Caki2 (cell line): ENCODE data around the gene SP2. TPM values are rescaled to one million over a fixed set of nuclear protein-coding genes. Genes with fewer than 3 reads are reported as not detected.

Experiments
- DNase-seq: peaks from one replicate; pipeline ENCODE4 v3.0.0-alpha.2; 2015; ENCODE audit warnings: low read depth
- in situ Hi-C: cut with HindIII; loops from 2 replicates; pipeline ENCODE4 v1.10.0; 2016; ENCODE audit warnings: low sequenced_read_pairs, low pct_unique_long_range_greater_than_20kb, mixed read lengths
- total RNA-seq: library from RNA; depleted of rRNA; stranded (reverse); fragments of >200 nt; shearing (Covaris generic); gene quantifications from 2 replicates; pipeline ENCODE4 v1.2.3, GENCODE V29; 2014; ENCODE audit warnings: low replicate concordance

SP2 gene
- total RNA-seq, 1 experiment from 2014 or later: 0.03 TPM

DNA sequence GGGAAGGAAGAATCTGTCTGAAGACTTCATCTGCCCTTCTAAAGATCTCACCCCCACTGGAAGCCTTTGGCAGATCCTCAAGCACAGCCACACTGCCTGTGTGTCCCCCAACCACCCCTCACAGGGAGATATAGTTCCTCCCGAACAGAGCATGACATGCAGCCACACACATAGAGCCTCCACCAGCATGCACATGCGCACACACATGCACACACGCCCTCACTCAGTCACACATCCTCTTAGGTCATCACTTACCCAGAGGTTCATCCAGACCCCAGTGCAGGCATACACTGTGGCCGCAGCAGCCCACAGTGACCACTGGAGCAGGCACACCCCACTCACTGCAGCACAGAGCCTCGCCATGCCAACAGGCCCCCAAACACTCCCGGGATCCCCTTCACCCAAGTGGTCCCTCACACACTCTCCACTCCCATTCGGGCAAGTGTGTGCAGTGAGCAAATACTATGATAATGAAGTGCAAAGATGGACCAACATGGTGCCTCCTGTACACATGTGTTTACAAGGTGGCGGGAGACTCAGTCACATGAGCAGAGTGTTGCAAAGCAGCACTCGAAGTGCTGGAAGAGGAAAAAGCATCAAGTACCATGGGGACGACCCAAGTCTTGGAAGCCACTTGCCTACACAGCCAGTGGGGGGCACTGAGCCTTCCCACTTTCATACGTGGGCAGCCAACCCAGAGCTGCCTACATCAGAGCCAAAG lies 28.1 kb upstream of the SP2 start:
- no peak for DNase-seq
- in situ Hi-C loops: no loop called here

DNA sequence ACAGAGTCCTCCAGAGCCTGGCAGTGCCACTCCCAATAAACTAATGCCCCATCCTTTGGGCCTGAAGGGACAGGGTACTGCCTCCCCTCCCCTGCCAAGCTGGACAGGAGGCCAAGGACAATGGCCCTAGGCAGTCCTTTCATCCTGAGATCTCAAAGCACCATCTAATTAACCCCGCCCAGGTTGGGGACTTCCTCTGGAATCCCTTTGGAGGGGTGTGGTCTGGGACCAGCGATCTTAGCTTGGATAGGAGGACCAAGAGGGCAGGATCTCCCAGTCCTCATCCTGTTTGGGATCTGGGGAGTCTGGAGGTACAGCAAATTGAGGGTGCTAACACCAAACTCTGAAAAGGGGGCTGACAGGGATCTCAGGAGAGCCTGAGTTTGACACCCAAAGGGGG lies 26.9 kb upstream of the SP2 start:
- in situ Hi-C loops: no loop called here
- no peak for DNase-seq

GRCh38 chr17:47870056-47870455 lies 26.0 kb upstream of the SP2 start:
- in situ Hi-C loops: no loop called here
- DNase-seq: no peak

- no peak for DNase-seq
- in situ Hi-C loops: no loop called here
These were observed 25.0 kb upstream of the SP2 start for GRCh38 chr17:47871048-47871447.

DNA sequence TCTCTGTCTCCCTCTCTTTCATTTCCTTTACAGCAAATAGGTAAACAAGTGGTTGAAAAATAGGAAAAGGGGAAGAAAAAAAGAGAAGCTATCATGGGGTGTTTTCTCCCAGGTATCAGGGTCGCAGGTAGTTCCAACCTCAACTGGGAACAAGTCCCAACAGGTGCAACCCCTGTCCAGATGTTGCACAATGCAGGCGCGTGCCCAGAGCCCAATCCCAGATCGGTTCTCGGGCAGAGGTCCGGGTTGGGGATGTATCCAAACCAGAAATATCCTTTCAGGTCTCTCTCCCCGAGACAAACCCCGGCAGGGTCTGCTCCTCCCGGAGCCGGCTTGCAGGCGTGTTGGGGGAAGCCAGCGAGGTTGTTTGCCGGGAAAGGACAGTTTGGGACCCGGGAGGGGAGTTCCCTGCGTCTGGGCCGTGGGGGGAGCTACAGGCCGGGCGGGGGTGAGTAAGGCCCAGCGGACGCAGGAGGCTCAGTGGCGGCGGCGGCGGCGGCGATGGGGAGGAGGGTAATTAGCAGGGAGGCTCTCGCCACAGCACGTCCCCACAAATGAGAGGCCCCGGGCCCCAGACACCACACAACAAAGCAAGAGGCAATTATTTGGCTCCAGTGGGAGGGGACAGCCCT lies 23.9 kb upstream of the SP2 start:
- DNase-seq: no peak

DNA sequence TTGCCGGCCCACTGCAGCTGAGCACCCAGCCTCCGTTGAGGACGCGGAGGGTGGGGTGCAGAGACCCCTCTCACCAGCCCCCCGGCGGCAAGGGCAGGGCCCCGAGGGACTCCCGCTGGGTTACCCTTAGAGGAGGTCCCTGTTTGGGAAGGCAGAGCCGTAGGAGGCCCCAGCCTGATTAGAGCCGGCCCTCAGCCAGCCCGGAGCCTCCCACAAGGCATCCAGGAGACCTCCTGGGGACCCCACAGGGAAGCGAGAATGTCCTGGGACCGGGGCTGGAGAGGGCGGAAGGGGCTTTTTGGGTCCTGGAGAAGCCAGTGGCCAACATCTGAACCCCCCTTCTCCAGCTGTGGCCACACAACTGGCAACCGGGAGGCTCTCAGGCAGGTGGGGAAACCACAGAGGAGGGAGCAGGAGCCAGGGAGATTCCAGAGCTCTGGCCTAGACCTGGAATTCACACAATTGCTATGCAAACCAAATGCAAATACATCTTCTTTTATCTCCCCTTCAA lies 23.3 kb upstream of the SP2 start:
- DNase-seq: no peak
- in situ Hi-C loops: no loop called here

More for the DNA sequence above, 23.9 kb upstream of the SP2 start:
- in situ Hi-C loops: no loop called here

DNA sequence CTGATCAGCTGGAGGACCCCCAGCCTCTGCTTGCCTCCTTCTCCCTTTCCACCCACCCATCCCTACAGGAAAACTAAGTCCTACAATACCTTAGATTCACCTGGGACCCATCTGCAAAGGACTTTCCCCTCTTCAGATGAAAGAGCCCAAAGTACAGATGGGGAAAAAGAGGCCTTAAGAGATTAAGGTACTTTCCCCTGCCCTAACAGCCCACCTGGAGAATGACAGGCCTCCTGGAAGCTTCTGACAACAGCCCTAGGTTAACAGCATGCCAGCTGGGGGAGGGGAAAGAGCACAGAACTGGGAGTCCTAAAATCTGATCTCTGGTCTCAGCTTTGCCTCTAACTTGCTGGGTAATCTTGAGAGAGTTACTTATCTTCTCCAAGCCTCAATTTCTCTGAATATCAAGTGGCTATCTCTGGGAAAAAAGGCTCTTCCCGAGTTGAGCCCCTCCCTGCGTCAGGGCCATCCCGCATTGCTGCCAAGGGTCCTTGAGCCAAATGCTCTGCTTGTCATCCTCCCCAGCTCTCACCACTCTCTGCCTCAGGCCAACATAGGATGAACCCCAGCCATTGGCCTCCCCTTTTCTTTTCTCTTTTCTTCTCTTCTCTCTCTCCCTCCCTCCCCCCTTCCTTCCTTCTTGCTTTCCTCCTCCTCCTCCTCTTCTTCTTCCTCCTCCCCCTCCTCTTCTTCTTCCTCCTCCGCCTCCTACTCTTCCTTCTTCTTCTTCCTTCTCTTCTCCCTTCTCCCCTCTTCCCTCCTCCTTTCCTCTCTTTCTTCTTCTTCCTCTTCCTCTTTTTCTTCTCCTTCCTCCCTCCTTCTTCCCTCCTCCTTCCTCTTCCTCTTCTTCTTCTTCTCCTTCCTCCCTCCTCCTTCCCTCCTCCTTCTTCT lies 22.6 kb upstream of the SP2 start:
- DNase-seq: no peak
- in situ Hi-C loops: no loop called here

DNA sequence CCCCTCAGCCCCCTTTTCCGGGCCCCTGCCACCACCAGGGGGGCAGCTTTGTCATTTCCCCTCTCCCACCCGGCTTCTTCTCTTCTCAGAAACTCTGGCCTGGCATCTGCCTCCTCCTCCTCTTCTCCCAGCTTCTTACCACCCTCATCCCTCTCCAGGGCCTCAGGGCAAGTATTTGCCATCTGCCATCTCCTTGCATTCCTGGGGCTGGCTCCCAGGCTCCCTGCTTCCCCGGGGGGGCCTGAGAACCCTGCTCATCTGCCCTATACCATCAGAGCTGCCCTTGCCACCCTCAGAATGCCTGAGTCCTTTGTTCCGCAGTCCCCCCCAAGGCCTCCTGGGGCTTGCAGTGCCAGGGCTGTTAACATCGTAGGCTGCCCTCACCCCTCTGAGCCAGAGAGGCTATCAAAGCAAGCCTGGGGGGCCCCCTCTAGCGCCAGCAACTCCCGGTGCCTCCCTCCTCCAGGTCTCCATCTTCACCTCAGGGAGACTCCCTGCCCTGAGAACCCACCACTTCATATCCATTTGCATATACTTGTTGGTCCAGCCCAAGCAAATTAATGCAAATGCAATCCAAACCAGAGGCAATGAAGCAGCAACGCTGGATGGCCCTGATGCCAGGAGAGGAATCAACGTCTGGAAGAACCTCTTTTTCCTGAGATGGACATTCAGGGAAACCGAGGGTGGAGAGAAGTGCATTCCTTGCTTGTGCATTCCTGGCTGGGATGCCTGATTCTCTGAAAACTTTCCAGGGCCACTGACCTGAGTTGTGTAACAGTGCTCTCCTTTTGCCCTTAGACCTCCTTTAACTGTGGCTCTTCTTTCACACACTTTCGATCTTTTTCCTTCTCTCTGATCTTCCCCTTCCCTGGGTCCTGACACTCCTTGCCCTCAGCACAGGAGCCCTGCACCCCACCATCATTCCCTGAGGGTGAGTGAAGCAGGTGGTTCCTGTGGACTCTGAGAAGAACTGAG lies 20.7 kb upstream of the SP2 start:
- DNase-seq: no peak
- in situ Hi-C loops: no loop called here

DNA sequence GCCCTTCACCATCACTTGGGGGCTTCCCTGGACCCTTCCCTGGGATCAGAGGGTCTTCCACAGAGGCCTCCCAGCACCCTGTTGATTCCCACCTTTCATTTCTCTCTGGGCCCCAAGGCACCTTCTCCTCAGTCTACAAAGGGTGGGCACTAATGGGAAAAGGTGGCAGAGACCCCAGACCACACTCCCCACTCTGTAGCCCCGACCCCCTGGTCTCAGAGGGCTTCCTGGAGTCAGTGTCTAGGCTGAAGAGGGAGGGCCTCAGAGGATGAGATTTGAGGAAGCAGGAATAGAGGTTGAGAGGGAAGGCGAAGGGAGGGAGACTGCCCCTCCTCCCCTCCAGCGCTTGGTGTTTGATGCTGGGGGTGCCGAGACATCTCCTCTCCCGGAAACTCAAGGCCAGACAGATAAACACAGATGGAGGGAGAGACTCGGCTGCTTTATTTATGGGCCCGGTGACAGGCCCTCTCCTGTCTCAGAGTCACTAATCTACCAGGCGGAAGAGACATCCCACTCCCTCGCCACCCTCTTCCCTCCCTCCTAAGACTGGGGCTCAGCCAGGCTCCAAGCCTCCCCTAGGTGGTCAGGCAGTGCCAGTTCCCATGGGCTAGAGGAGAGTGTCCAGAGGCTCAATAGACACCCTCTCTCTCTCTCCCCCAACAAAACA lies 18.5 kb upstream of the SP2 start:
- in situ Hi-C loops: no loop called here
- no peak for DNase-seq

- DNase-seq: no peak
- in situ Hi-C loops: no loop called here
These were observed 17.6 kb upstream of the SP2 start for GRCh38 chr17:47878203-47879027.

DNA sequence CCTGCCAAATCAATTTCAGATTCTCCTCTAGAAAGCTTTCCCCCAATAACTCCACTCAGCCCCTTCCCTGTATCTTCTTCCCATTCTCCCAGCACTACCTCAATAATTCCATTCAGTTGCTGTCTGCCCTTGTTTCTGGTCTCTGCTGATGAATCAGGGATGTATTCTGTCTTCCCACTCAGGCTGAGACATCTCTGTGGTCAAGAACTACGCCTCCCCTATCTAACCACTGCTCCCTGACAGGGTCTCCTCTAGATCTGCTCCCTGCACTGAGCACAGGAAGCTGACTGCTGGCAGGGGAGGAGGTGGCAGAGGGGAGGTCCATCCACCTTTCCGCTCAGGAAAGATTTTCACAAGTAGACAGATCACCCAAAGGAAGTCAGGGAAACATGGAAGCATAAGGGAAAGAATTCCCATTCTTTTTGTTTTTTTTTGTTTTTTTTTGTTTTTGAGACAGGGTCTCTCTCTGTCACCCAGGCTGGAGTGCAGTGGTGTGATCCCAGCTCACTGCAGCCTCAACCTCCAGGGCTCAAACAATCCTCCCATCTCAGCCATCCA lies 16.9 kb upstream of the SP2 start:
- in situ Hi-C loops: no loop called here
- DNase-seq: no peak

DNA sequence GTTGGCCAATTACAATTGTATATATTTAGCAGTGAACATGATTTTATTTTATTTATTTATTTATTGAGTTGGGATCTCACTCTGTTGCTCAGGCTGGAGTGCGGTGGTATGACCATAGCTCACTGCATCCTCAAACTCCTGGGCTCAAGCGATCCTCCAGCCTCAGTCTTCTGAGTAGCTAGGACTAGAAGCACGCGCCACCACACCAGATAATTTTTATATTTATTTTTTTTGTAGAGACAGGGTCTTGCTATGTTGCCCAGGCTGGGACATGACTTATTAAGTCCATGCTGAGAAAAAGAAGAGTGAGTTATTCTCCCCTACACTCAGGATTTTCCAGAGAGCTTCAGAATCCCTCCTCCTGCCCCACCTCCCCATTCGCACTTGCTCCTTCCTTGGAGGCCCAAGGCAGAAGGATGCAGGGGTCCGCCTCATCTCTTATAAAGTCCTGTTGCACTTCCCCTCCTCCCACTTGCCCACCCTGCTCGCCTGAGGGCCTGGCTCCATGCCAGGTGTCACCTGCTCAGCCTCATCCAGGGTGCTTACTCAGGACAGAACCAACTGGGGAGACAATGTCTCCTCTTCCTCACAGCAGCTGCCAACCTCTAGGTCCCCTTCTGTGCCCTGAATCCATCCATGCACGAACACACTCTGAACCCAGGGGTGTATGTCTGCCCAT lies 16.1 kb upstream of the SP2 start:
- in situ Hi-C loops: no loop called here
- DNase-seq: no peak

GRCh38 chr17:47882247-47882646 lies 13.8 kb upstream of the SP2 start:
- DNase-seq: no peak
- in situ Hi-C loops: no loop called here

- in situ Hi-C loops: no loop called here
- no peak for DNase-seq
These were observed 13.1 kb upstream of the SP2 start for GRCh38 chr17:47882695-47883588.
